NOMO-1 treated with dmso at 0.1 percent for 144 hours (cell line): ENCODE measurements around the gene CBR1.

Experiments used
- DNase-seq: peaks from one replicate; lab custom pipeline; 2025; ENCODE audit not compliant: unreplicated experiment; lab: John Stamatoyannopoulos, UW

Gene CBR1

DNA sequence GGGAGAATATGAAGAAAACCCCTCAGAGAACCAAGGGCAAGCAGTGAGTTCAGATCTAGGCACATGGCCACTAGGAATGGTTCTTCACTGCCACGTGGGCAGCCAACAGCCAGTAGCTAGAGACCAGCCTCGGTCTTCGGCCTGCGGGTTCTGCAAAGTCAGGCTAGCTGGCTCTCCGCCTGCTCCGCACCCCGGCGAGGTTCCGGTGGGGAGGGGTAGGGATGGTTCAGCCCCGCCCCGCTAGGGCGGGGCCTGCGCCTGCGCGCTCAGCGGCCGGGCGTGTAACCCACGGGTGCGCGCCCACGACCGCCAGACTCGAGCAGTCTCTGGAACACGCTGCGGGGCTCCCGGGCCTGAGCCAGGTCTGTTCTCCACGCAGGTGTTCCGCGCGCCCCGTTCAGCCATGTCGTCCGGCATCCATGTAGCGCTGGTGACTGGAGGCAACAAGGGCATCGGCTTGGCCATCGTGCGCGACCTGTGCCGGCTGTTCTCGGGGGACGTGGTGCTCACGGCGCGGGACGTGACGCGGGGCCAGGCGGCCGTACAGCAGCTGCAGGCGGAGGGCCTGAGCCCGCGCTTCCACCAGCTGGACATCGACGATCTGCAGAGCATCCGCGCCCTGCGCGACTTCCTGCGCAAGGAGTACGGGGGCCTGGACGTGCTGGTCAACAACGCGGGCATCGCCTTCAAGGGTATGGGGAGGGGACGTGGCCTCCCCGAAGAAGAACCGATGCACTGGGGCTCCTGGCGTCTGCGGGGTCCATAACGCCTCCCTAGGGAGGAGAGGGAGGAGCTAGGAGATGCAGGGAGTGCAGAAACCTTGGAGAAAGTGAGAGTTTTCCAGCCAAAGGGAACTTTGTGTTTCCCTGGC is at the start of gene CBR1:
CBR1 (plus strand) TSS at position 312 of the 871 bp plus-strand sequence; CDS start at position 404, 92 bp downstream.
- DNase-seq, result peak; percentile 91

GRCh38 chr21:36021251-36021837 is 48.5 kb upstream of the CBR1 start:
- DNase-seq, result no peak

DNA sequence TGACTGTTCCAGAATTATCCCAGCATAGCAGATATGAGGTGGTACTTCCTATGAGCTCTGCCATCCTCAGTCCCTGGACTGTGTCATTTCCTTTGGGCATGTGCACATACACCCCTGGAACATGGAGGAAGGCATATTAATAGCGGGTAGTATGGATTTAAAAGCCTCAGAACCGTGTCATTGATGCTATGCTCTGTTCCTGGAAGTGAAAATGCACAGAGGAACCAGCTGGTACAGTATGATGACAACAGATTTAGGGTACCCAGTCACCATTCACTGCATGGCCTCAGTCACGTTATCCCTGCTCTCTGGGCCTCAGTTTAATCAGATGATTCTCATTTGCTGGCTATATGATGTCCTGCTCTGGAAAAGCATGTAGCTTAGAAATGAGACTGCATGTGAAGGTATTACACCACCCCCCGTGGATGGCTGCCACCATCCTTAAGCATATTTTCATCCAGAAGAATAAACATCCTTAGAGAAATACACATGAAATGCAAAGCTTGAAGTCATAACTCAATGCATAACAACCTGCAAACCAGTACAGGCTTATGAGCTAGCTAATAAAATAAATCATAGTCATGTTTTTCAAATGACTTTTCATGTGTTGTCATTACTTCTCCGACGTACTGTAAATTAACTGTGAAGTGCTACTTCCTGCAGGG is 47.3 kb upstream of the CBR1 start:
- DNase-seq, result no peak

GRCh38 chr21:36023092-36023480 is 46.7 kb upstream of the CBR1 start:
- DNase-seq, result no peak

DNA sequence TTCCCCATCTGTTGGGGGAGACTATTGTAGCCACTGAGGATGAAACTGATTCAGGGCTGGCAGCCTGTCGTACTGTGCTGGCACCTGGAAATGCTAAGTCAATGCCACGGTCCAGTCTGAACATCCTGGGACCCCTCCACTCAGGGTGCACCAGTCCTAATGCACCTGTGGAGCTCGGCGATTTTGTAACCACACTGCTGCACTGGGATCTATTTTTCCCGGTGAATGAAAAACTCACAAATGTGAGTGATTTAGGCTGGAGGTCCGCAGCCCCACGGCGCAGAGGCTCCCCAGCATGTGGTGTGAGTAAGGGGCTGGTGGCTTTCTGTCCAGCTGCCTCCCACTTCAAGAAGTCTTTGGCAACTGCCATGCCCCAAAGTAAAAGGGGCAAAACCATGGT is 45.0 kb upstream of the CBR1 start:
- DNase-seq, result no peak

GRCh38 chr21:36027347-36027746 is 42.5 kb upstream of the CBR1 start:
- no peak for DNase-seq

GRCh38 chr21:36028127-36029069 is 41.4 kb upstream of the CBR1 start:
- peak; percentile 41 for DNase-seq

- DNase-seq, result no peak
Observed at GRCh38 chr21:36029309-36029708, 40.5 kb upstream of the CBR1 start.

DNA sequence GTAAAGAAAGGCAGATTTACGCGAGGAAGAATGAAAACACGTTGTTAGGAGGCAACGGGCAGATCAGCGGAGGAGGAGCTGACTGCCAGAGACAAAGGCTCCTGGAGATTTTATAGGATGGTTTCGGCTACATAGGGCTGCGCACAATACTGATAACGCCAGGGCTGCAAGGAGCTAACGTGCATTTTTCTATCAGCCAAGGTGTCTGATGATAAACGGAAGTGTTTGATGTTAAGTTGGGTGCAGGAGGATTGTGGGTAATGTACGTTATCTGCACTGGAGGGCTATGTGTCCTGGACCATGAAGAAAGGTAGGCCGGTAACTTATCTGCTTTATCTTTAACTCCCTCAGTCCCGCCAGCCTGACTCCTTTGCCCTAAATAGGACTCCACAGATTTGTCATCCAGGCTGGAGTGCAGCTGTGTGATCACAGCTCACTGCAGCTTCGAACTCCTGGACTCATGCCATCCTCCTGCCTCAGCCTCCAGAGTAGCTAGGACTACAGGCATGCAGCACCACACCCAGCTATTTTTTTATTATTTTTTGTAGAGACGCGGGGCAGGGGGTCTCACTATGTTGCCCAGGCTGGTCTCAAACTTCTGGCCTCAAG is 39.1 kb upstream of the CBR1 start:
- DNase-seq, result no peak

GRCh38 chr21:36032647-36033406 is 37.0 kb upstream of the CBR1 start:
- DNase-seq, result no peak

- no peak for DNase-seq
Observed at GRCh38 chr21:36034211-36034913, 35.5 kb upstream of the CBR1 start.

DNA sequence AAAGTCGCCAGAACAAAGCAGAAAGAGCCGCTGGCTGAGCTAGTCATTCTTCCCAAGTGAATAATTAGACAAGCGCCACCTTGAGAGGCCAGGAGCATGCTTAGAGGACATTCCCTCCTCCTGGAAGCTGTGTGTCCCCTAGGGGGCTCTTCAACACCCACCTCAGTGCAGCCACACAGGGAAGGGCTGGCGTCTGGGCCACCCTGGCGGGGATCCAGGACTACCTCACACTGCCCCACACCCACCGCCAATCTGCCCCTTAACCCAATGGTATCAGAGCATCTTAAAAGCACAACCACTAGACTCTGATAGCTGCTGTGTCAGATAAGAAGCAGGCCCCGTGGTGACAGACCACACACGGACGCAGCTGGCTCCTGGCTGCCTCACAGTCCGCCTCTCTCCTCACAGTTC is 34.4 kb upstream of the CBR1 start:
- no peak for DNase-seq

DNA sequence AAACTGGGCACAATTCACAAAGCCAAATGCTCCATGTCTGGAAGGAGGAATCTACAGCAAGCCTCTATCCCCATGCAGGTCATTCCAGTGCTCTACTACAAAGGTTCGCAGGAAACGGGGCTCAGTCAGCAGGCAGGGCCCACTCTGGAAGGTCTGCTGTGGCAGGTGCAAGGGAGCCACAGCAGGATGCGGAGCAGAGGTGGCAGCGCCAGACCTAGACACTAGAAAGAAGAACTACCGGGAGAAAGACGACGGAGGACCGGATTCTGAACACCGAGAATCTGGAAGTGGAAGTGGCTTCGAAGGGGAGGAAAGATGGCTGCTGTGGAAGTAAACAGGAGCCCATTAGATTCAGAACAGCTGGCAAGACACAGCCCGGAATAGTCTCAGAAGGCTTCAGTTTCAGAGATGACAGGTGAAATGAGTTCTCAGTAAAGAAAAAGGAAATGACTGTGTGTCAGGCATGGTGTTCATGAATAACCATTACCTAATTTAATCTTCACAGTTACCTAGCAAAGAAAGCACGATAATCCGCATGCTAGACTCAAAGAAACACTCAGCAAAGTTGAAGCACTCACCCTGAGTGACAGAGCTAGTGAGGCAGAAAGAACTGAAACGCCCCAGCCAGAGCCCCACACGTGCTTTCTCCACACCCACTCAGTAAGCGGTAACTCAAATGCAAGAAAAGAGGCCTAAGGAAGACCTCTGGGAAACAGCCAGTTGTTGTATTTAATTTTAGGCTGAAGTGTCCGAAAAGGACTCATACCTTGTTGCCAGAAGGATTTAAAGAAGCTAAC is 30.9 kb upstream of the CBR1 start:
- DNase-seq, result no peak

DNA sequence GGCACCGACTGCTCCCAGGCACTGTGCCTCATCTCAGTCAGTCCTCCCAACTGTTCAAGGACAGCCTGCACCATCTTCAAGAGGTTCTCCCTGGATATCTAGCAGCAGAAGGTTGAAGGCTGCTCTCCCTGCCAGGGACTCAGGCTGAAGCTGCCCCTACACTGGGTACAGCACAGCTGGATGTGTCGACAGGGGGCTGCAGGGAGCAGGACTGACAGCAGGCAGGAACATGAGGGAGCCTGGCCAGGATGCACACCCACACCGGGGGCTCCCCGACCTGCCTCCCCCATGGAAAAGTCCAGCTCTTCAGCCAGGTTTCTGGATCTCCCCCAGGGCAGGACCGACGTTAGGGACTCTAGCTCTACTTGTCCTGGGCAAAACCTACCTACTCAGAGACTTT is 30.0 kb upstream of the CBR1 start:
- no peak for DNase-seq

DNA sequence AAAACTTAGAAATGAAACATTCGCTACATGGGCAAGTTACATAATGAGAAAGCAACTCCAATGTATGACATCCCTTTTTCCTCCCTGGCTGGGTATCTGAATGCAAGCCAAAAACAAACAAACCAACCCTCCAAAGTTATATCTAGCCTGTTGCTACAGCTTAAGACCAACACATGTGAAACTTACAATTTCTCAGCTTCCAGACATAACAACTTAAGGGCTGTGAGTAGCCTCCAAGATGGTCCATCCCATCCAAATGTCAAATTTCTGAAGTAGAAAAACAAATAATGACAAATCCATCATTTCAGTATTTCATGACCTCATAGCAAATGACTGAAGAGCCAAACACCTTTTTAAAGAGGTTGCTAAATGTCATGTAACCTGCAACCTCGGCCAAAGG is 29.4 kb upstream of the CBR1 start:
- DNase-seq, result no peak

GRCh38 chr21:36041910-36042309 is 27.9 kb upstream of the CBR1 start:
- no peak for DNase-seq

- DNase-seq, result no peak
Observed at GRCh38 chr21:36044056-36044455, 25.8 kb upstream of the CBR1 start.

DNA sequence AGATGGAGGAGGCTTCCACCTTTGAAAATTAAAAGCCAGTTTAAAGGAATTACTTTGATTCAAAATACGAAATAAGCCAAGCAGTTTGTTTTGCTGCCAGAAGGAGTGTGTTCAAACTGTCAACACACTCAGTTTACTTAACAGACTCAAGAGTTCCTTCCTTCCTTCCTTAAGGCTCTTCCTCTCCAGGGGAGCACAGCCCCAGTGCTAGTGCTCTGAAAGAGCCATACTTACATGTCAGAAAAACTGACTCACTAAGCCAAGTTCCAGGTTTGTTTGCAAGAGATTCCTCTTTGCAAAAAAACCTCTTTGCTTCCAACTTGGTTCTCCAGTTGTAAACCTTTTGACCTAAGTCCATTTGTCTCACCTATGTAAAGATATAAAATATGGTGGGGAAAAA is 23.8 kb upstream of the CBR1 start:
- no peak for DNase-seq
